Measurements from ENCODE around the gene UGT3A2.

UGT3A2 gene

DNA sequence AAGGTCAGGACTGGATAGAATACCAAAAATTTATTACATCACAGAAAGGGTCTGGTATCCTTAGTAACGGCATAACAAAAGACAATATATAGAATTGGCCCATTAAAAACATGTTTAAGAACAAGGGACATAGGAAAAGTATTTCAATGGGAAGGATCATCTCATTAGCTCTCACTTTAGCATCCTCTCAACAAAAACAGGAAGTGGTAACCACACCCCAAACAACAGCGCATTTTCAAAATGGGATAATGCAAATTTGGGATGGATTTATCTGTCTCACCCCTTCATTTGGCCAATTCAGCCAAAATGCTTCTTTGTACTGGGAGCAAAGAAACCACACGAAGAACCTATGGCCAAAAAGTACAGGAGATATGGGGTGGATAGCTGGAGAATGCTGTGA, 65.7 kb downstream of the UGT3A2 start:
- no peak for DNase-seq

DNA sequence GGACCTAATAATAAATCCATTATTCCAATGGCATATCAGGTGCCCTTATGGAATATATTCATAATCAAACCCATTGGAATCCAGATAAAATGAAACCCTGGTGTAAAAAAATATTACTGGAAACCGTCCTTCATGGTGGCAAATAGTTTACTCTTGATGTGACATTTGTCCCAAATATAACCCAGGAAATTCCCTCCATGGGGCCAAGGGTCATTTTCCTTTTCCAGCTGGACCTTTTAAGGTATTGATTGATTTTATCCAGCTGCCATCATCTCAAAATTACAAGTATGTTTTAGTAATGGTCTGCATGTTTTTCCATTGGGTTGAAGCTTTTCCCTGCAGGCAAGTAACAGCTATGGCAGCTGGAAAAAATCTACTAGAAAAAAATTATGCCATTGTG, 67.1 kb downstream of the UGT3A2 start:
- DNase-seq, result no peak

DNA sequence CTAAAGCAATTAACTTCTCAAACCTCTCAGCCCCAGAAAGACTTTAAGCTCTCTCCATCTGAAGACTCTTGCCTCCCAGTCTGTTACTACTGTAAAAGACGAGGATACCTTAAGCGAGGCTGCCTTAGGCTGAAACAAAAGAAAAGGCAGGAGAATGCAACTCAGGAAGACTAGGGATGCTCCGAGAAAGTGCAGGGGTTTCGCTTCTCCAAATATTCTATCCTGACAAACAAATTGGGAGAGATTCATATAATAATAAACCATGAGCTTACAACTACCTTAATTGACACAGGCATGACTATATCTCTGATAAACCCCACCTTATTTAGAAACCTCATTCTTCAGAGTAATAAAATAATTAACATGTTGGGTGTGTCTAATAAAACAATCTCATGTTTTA, 70.6 kb downstream of the UGT3A2 start:
- DNase-seq, result no peak

DNA sequence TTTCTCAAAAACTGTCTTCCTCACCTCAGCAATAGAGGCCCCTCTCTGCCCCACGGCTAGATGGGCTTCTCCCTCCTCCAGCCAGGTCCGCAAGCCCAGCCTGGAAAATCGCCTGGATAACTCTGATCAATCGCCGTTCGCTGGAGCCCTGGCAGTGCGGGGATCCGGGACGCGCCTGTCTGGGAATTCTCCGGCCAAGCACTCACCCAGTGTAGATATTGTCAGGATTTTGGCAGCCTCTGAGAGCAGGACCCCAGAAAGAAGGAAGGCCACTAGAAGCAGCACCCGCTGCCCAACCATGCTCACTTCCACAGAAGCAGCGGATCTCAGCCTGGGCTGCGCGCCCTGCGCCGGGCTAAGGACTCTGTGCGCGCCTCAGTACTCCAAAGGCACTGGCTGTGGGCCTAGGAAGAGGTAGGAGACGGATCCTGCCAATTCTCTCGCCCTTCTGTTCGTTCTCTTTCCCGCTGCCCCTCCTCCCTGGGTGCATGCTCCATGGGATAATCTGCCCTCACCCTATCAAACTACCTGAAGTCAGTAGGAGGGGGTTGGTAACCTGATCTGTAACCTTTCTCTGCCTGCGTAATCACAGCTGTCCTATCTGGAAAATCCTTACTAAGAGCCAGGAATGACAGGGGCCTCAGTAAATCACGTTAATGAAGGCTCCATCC, 75.6 kb downstream of the UGT3A2 start, which contains the start of gene UGT3A1:
Gene UGT3A1, minus strand, starts transcription at position 450 of the 671 bp plus-strand sequence. Its CDS starts 150 bp downstream, at position 300.
- DNase-seq, result no peak

DNA sequence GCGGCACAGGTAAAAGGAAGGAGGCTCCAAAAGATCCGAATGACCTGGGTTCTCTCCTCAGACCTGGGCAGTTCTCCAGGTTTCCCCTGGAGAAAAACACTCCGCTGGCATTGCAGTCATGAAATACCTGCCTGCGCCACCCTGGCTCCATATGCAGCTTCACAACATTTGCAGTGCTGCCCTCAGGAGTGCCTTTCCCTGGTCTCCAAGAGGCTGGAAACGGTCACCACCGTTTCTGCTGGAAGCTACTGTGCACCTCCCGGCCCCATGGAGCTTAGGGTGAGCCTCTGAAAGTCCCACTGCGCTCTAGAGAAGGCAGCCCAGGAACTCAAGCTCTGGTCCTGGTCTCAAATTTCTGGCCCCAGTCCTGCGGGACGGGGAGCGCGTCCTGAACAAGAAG, 76.2 kb downstream of the UGT3A2 start:
- no peak for DNase-seq

DNA sequence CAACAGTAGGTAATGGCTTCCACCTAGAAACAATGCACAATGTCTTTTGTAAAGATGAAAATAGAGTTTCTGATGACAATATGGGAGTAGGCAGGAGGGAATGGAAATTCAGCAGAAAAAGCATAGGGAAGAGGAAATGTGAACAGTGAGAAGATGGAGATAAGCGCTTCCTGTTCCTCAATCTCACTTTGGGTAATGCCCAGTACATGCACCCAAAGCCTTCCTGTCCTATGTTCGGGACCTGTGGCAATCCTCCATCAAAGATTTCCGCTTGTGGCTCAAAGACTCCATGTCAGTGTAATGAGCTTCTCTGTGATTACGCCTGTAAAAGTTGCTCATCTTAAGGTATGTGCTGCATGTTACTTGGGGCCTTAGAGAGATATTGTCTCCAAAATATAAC, 78.2 kb downstream of the UGT3A2 start:
- DNase-seq, result no peak

DNA sequence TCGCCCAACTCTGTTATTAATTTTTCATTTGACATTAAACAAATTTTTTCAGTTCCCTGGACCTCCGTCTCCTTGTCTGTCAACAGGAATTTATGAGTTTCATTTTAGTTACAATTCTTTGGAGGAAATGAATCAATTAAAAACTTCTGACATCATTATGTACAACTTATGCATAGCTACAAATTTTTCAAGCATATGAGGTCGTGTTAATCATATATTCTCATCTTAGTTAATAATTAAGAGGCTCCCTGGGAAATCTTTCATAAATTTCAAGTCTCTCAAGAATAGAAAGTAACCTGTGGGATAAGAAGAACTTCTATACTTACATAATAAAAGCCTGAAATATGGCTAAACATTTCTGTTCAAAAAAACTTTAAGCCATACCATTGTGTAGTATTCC, 78.9 kb downstream of the UGT3A2 start:
- no peak for DNase-seq
